Right renal cortex interstitium (tissue), 3 donors: ENCODE results near the gene KRT33A. TPM values are rescaled to one million over a fixed set of nuclear protein-coding genes. Genes with fewer than 3 reads are reported as not detected.
"Not testable (repeated sequence)": the region's sequence is repeated elsewhere in the genome, so short reads cannot be mapped to it uniquely, and the experiment has no call there.

Experiments
- DNase-seq, 3 donors: peaks; one replicate each; pipeline ENCODE4 v3.0.0-alpha.2; 2013; ENCODE audit warnings: low read depth in 3 of 3, low spot score in 2 of 3
- polyA plus RNA-seq, 3 donors: library from polyadenylated mRNA; unstranded; fragments of 120-200 nt; gene quantifications; one replicate each; pipeline ENCODE4 v1.2.1, GENCODE V29; 2013; ENCODE audit not compliant: insufficient read length in 3 of 3

The KRT33A gene
- polyA plus RNA-seq, 3 donors: not detected

DNA sequence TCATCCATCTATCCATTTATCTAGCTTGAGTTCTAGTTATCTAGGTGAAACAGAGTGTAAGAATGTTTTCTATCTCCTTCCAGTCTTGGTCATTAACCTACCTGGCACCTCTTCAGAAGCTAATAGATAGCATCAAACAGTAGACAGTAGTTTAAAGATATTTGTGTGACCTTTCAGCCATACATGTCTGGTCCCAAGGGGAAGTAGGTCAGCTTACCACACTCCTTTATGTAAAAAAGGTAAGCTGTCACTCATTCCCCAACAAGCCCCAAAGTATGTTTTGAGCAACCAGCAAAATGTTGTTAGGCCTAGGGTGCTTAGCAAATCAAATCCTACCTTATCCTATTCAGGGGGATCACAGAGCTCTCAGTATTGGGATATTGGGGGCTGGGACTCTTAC lies 15.4 kb upstream of the KRT33A start:
- no peak for DNase-seq

GRCh38 chr17:41363881-41364280 lies 13.3 kb upstream of the KRT33A start:
- no peak for DNase-seq

GRCh38 chr17:41360296-41360995 lies 9.8 kb upstream of the KRT33A start:
- DNase-seq: no peak

GRCh38 chr17:41354536-41354935 lies 3.9 kb upstream of the KRT33A start:
- DNase-seq: no peak

GRCh38 chr17:41352597-41353366 lies 2.2 kb upstream of the KRT33A start:
- DNase-seq: no peak

- no peak for DNase-seq
These were observed 549 bp upstream of the KRT33A start for GRCh38 chr17:41351177-41351576.

GRCh38 chr17:41347869-41348760 lies 2.5 kb downstream of the KRT33A start:
- no peak for DNase-seq

- not testable (repeated sequence) for DNase-seq
These were observed 4.2 kb downstream of the KRT33A start for GRCh38 chr17:41346421-41346820.

DNA sequence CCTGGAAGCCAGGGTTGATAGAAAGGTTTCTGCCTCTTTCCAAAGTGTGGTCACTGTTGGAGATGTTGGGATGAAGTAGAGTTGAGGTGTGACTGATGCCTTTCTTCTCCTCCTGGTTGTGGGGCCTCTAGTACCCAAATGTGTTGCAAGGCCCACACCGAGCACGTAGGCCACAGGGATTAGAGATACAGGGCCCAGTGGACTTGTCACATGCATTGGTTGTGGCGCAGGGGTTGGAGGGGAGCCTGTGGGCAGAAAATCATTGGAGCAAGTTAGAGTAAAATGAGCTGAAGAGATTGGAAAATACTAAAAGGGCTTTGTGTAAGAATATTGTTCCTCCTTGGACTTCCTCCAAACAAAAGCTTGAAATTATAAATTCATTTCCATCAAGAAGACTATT lies 4.6 kb downstream of the KRT33A start:
- no peak for DNase-seq

GRCh38 chr17:41343029-41343428 lies 7.6 kb downstream of the KRT33A start:
- no peak for DNase-seq

DNA sequence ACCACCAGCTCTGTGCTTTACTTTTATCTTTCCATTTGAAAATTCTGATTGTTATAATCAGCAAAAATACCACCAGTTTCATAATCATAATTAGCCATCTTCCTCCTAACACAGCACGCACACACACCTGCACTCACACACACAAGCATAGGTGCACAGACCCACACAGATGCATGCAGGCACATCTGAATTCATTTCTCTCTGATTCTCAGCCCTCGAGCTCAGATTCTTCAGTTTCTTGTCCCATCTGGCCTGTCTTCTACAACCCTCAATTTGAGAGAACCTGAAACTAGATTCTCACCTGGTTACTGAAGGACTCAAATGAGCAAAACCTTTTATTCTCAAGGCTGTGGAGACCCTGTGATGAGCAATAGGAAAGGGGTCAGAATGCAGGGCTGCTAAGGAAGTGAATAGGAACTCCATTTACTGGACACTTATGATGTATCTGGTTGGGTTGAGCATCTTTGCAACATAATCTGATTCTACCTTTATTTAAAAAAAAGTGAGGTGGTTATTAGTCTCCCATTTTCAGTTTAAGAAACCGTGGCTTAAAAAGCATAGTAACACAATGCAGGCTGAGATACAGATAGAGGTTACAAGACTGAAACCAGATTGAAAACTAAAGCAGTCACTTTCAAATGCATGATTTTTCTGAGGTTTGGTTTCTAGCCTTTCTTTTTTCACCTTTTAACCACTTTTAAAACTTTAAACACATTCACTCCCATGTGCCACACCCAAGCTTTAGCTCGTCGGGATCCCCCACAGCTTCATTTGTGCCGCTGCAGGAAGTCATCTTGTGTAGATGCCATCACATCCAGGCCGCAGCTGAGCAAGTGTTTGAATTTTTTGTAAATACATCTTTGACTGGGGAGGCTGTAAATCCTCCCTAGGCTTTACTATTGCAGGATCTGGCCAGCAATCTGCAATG lies 9.4 kb downstream of the KRT33A start:
- no peak for DNase-seq

GRCh38 chr17:41340494-41340893 lies 10.1 kb downstream of the KRT33A start:
- DNase-seq: no peak

DNA sequence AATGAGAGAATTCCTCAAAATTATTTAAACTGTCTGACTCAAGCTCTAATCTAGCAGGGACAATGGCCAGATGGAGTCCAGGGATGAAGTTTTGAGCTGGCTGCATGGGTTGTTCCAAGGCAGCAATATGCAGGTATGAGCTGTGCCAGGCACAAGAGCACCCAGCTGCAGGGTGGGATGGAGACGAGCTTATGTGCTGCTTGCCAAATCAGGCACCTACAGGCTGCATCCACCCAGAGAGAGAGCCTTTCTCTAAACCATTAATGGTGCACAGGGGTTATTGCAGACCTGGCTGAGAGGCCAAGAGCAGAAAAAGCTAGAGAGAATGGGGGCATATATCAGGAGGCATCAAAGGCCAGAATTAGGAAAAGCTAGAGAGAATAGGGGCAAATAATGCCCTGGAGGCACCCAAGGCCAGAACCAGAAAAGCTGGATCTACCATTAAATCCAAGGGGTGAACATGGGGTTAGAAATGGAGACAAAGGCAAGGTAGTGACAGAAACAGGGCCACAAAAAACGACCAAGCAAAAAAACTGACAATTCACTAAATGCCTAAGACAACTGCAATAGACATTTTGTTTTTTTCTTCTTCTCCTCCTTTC lies 11.0 kb downstream of the KRT33A start:
- DNase-seq: no peak

DNA sequence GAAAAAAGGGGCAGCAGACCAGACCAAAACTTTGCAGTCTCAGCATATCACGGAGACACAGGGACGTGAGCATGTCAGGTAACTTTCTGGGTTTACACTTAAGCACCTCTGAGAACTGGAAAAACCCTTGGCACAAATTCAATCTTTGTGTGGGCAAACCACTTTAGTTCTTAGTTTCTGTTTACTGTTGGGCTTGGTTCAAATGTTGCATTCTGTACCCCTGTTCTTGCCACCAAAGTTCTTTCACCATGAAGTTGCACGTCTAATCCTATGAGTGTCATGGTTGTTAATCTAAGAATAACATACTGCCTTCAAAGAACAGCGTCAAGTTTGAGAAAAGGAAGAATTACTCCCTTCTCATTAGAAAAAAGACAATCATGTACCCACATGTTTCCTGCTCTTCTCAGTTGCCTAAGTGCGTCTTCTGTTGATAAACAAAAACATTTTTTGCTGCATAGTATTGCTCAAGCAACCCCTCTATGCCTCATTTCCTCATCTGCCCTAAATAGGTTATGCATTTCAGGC lies 11.6 kb downstream of the KRT33A start:
- no peak for DNase-seq

DNA sequence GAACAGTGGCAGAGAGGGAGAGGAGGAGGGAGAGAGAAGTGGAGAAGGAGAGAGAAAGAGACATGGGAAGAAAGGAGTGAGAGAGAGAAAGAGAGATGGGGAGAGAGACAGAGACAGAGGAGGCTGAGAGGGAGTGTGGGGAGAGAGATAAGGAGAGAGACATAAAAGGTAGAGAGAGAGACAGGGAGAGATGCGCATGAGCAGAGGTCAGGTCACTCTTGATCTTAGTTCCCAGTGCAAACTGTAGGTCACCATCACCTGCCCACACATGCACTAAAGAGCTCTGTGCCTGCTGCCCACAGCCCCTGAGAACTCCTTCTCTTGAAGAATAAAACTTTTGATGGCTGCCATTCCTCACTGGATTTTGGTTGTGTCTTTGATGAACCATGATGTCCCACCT lies 14.9 kb downstream of the KRT33A start:
- DNase-seq: no peak

- DNase-seq: no peak
These were observed 16.0 kb downstream of the KRT33A start for GRCh38 chr17:41334385-41335305.

- no peak for DNase-seq
These were observed 16.8 kb downstream of the KRT33A start for GRCh38 chr17:41333836-41334235.

- DNase-seq: no peak
These were observed 17.5 kb downstream of the KRT33A start for GRCh38 chr17:41333098-41333497.
